Measurements from ENCODE around the gene SCG2.

Gene SCG2, protein sequence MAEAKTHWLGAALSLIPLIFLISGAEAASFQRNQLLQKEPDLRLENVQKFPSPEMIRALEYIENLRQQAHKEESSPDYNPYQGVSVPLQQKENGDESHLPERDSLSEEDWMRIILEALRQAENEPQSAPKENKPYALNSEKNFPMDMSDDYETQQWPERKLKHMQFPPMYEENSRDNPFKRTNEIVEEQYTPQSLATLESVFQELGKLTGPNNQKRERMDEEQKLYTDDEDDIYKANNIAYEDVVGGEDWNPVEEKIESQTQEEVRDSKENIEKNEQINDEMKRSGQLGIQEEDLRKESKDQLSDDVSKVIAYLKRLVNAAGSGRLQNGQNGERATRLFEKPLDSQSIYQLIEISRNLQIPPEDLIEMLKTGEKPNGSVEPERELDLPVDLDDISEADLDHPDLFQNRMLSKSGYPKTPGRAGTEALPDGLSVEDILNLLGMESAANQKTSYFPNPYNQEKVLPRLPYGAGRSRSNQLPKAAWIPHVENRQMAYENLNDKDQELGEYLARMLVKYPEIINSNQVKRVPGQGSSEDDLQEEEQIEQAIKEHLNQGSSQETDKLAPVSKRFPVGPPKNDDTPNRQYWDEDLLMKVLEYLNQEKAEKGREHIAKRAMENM

DNA sequence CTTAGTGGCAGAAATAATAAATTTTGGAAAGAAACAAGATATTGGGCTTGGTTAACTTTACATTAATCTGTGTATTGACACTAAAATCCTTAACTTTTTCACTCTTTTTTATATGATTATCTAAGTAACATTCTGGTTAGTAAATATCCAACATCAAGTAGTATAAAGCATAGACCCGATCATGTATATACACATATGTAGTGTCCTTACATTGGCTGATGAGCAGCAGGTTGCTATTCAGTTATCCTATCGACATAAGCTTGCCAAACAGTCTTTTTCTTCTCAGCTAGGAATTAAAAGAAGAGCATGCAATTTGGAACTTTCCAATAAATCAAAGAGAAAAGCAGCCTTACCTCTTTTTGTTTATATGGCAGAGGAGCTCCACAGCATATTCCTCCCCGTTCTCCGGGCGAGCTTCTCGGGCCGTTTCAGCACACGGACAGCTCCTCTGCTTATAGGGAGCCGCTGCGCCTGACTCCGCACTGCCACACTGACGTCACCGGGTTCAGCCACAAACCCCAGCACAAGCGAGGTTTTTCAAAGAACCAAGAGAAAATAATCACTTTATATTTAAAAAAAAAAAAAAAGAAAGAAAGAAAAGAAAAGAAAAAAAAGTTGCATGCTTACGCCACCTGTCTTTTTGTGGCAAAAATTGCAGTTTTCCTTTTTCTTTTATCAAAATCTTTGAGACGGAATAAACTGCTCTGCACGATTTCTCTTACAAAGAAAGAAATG lies at the start of gene SCG2:
SCG2 (minus strand) TSS at position 430 of the 735 bp plus-strand sequence. CDS start 3,079 bp downstream, outside the sequence.
- peak; percentile 51 for DNase-seq

GRCh38 chr2:223649554-223650533 lies 47.7 kb upstream of the SCG2 start:
- no peak for DNase-seq

- no peak for DNase-seq
These were observed 46.6 kb upstream of the SCG2 start for GRCh38 chr2:223648755-223649154.

GRCh38 chr2:223647258-223647952 lies 45.2 kb upstream of the SCG2 start:
- no peak for DNase-seq

DNA sequence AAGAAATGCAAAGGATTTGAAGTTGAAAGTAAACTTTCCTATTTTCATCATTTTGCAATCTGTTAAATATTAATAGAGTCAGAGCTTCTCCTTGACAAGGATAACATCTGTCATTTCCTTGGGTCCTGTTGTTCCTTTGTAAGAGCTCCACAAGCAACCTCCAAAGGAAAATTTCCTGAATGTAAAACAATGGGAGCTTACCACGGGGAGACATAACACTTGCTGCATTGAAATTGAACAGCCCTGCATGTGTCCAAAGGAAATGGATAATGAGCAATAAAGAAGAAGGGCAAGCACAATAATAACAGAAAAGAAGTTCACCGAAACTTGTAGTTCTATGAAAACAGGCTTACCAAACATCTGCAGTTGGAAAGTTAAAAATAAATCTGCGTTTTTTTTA lies 42.0 kb upstream of the SCG2 start:
- DNase-seq: no peak

GRCh38 chr2:223643309-223643708 lies 41.1 kb upstream of the SCG2 start:
- no peak for DNase-seq

- DNase-seq: no peak
These were observed 40.3 kb upstream of the SCG2 start for GRCh38 chr2:223642506-223642905.

- no peak for DNase-seq
These were observed 38.9 kb upstream of the SCG2 start for GRCh38 chr2:223641082-223641481.

DNA sequence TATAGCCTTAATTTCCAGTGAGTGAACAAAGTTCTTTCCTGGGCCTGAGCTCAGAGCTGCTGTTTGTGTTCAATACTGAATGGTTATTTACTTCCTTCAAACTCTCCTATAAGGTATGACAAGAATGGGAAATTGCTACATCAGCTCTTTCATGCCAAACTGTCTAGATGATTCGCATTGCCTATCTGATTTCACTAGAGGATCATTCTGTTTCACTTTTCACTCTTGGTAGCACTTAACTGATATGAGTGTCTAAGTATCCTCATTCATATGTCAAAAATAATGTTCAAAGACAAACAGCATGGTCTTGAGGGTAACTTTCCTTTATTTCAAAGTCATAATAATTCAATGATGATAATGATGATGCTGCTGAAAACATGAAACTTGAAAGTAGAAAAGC lies 32.9 kb upstream of the SCG2 start:
- no peak for DNase-seq

- no peak for DNase-seq
These were observed 32.1 kb upstream of the SCG2 start for GRCh38 chr2:223634238-223634637.

- no peak for DNase-seq
These were observed 31.5 kb upstream of the SCG2 start for GRCh38 chr2:223633656-223634055.

DNA sequence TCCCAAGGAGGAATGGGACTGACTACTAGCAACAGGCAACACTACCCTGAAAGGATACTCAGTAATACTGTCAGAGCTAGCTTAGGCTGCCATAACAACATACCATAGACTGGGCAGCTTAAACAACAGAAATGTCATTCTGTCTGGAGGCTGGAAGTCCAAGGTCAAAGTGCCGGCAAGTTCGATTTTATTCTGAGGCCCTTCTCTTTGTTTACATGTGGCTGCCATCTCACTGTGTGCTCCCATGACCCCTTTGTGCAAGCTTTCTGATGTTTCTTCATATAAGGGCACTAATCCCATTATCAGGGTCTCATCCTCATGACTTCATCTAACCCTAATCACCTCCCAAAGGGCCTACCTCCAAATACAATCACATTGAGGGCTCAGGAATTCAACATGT lies 30.7 kb upstream of the SCG2 start:
- DNase-seq: no peak

DNA sequence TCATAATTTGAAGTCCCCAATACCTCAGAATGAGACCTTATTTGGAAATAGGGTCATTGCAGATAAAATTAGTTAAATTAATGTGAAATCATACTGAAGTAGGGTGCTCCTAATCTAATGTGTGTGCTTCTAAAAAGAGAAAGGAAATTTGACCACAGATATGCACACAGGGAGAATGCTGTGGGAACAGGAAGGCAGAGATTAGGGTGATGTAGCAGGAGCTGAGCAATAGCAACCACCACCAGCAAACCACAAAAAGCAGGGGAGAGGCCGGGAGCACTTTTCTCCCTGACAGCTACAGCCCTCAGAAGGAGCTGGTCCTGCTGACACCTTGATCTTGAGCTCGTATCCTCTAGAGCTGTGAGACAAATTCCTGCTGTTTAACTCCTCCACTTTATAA lies 24.6 kb upstream of the SCG2 start:
- DNase-seq: no peak

- DNase-seq: no peak
These were observed 23.5 kb upstream of the SCG2 start for GRCh38 chr2:223625652-223626051.

DNA sequence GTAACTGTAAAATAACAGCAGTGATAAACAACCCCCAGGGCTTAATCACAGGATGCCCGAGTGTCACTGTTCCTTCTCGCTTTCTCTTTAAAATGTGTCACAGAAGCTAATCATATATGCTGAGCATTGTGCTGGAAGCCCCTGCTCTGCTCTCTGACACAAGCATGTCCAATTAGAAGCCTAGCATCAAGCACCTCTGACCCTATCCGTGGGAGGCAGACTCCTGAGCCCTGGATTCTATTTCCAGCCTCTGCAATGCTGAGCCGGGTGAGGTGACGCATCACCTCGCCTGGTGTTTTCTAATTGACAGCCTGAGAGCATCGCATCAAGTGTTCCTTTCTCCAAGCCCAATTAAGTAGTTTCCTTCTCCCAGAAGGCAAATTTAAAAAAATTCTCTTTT lies 19.7 kb upstream of the SCG2 start:
- DNase-seq: no peak

DNA sequence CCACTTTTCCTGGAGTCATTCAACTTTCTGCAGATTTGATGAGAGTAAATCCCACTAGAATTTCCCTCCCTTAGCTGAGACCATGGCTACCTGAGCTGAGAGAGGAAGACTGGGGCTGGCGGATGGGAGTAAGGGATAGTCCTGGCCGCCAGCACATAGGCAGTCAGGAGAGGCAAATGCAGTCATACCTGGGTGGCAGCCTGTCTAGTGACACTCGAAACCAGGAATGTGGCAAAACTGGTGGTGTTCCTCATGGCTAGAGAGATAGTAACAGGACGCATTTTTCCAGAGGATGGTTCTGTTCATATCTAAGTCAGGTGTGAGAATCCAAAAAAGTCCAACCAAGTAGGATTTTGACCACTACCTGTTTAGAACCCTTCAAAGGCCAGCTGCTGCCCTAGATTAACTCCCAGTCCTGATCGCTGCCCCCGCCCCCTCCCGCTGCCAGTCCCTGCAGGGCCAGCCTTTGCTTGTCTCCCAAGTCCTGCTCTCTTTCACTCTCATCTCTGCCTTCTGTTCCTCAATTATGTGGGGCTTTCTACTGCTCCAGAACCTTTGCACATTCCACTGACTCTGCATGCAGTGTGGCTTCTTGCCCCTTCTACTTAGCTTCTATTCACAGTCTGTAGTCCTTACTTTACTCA lies 17.4 kb upstream of the SCG2 start:
- DNase-seq: no peak

DNA sequence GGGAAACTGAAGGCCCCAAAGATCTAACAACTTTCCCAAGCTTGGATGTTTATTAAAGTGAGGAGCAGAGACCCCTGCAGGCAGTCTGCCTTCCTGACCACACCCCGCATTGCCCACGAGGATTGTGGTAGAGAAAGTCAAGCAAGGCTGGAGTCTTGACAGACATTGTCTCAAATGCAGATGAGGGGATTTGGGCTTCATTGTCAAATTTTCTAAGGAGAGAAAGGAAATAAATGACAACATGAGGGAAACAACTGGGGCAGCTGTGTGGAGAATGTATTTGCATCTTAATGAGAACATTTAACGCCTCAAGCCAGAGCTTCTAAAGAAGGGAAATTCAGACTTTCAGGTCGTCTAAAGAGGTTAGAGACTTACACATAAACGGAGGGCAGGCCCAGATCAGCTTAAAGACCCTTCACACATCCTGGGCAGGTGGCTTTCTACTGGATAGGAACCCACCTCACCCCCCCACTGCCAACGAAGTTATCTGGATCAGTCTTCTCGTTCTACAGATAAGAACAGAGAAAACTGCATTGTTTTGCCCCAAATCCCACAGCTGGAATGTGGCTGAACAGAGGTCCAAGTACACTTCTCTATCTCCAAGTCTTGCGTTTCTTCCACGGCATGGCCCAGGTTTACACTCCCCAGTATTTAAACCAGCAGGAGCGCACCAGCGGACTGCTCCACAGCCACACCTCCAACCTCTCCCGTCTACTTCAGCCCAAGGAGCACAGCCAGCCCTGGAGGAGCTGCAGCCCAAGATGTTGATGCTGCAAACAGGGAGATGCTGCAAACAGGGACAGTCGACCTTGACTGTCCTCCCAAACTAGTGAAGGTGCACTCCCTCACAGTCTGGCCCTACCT lies 16.2 kb upstream of the SCG2 start:
- DNase-seq: no peak

DNA sequence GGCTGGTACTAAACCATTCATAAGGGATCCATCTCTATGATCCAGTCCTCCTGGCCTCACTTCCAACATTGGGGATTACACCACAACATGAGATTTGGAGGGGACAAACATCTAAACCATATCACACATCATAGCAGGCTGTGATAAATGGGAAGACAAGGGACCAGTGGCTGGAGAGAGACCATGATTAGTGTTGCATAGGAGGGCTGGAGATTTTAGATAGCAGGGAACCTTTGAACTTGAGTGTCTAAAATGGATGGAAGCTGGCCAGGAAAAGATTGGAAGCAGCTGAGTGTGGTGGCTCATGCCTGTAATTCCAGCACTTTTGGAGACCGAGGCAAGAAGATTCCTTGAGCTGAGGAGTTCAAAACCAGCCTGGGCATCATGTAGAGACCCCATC lies 12.4 kb upstream of the SCG2 start:
- DNase-seq: no peak

DNA sequence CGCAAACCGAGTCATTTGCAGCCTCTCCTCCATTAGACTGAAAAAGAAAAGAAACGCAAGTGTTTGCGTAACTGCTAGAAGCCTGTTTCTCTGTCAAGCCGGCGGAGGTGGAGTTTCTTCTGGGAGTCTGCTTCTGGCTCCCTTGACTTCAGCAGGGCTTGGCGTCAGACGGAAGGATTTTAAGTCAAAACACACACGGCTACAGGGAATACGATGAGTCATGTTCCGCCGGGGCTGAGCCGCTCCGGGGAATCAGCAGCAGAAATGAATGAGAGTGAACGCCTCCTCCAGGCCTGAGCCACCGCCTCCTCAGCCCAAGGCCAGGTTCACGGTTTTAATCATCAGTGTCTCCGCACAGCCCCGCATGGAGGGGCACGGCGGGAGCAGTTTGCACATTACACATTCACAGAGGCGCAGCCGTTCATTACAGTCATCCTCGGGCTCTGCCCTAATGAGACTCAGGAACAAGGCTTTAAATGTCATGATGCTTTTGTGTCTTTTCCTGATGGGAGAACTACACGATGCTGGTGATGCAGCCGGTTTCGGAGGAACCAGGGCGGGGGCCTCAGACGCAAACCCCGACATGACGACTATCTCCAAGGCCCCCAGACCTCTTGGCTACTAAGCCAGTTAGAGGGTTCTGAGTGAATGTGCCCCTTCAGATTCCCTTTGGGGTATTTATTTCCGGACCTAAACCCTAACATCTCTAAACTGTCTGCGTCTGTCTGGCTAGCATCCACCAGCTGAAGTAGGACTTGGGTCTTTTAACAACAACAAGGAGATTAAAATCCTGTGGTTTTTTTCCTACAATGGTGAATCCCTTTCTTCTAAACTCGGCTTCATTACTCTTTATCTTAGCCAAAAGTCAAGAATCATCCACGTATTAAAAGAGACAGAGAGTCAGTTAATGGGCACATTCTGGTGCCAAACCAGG lies 11.1 kb upstream of the SCG2 start:
- DNase-seq: peak; percentile 6

All from stimulated activated CD4-positive, alpha-beta T cell treated with anti-CD3 and anti-CD28 coated beads, Interleukin-15, amount 100 ng/mL, for 24 hours (primary cell).